Left cardiac atrium (tissue), 4 donors: Measurements from ENCODE around the gene SLIT3. TPM values are rescaled to one million over a fixed set of nuclear protein-coding genes. Genes with fewer than 3 reads are reported as not detected.
A peak's percentile ranks its signal among the peaks of the same experiment; 100 is the strongest.

Experiments used
- ATAC-seq, 2 donors: fragments of 200-7000 bp; cut with Tn5 transposase; one replicate each; pipeline ENCODE4 v1.9.1; 2020; ENCODE audit warnings: mild to moderate bottlenecking in 2 of 2, moderate library complexity in 2 of 2
- DNase-seq: peaks from one replicate; pipeline ENCODE4 v3.0.0-alpha.2; 2020
- intact Hi-C, 2 donors: fragments of 100-400 bp; cut with DNase I; formaldehyde crosslinking; loops; one replicate each; pipeline versions ENCODE4 v1.14.1 to v1.15.1; 2022 to 2023
- total RNA-seq, 2 donors: library from RNA; stranded (reverse); fragmentation: NEBNext Ultra II Directional; extraction: Animal tissue kit (Norgen Biotek cat#: 25700); gene quantifications; one replicate each; pipeline ENCODE4 v1.2.1, GENCODE V29; 2021
- donor health status: DM: no; HTN: yes; CAD: no.
- donor health status: DM: no; HTN: yes; CAD: no; lungs with severe emphysema.
- donor health status: DM: yes; HTN: yes; CAD: no.
- donor health status: Dilated cardiomyopathy.

Gene SLIT3
- total RNA-seq, 2 donors from 2014 or later = 71.1 to 117 TPM

- intact Hi-C loops = no loop called here
- no peak for DNase-seq
- ATAC-seq = no peak
These were observed 442.6 kb downstream of the SLIT3 start for GRCh38 chr5:168858371-168858770.

GRCh38 chr5:168853972-168854371 lies 447.0 kb downstream of the SLIT3 start:
- no peak for ATAC-seq
- intact Hi-C loops = no loop called here
- no peak for DNase-seq

GRCh38 chr5:168852329-168852728 lies 448.6 kb downstream of the SLIT3 start:
- ATAC-seq (no peak), DNase-seq (no peak)
- intact Hi-C loops = no loop called here

- ATAC-seq (peak; percentile 57 to 86), DNase-seq (no peak)
- intact Hi-C loops = no loop called here
These were observed 449.0 kb downstream of the SLIT3 start for GRCh38 chr5:168851902-168852321.

- no peak for ATAC-seq
- no peak for DNase-seq
- intact Hi-C loops = no loop called here
These were observed 450.3 kb downstream of the SLIT3 start for GRCh38 chr5:168850683-168851082.

GRCh38 chr5:168848569-168848968 lies 452.4 kb downstream of the SLIT3 start:
- intact Hi-C loops = no loop called here
- no peak for DNase-seq
- ATAC-seq = no peak

GRCh38 chr5:168847511-168848073 lies 453.3 kb downstream of the SLIT3 start:
- ATAC-seq (no peak), DNase-seq (no peak)
- intact Hi-C loops = no loop called here

- intact Hi-C loops = no loop called here
- ATAC-seq (no peak), DNase-seq (no peak)
These were observed 456.0 kb downstream of the SLIT3 start for GRCh38 chr5:168844922-168845296.

GRCh38 chr5:168844016-168844921 lies 456.7 kb downstream of the SLIT3 start:
- DNase-seq (no peak), ATAC-seq (peak; percentile 58 to 71)
- intact Hi-C loops = no loop called here

GRCh38 chr5:168843277-168844015 lies 457.5 kb downstream of the SLIT3 start:
- DNase-seq = no peak
- ATAC-seq = peak; percentile 55 to 67
- intact Hi-C loops = no loop called here

- intact Hi-C loops = no loop called here
- peak; percentile 70 to 74 for ATAC-seq
- no peak for DNase-seq
These were observed 458.3 kb downstream of the SLIT3 start for GRCh38 chr5:168842571-168843205.

- DNase-seq (no peak), ATAC-seq (no peak)
- intact Hi-C loops = no loop called here
These were observed 463.1 kb downstream of the SLIT3 start for GRCh38 chr5:168837852-168838251.

- intact Hi-C loops = no loop called here
- ATAC-seq (no peak), DNase-seq (no peak)
These were observed 464.2 kb downstream of the SLIT3 start for GRCh38 chr5:168836603-168837231.

GRCh38 chr5:168833936-168834335 lies 467.0 kb downstream of the SLIT3 start:
- intact Hi-C loops = no loop called here
- ATAC-seq (no peak), DNase-seq (no peak)

- intact Hi-C loops = no loop called here
- ATAC-seq = no peak
- no peak for DNase-seq
These were observed 467.6 kb downstream of the SLIT3 start for GRCh38 chr5:168833383-168833782.

- DNase-seq = no peak
- no peak for ATAC-seq
- intact Hi-C loops = no loop called here
These were observed 468.6 kb downstream of the SLIT3 start for GRCh38 chr5:168832308-168832707.

GRCh38 chr5:168831383-168831782 lies 469.6 kb downstream of the SLIT3 start:
- intact Hi-C loops = no loop called here
- ATAC-seq = no peak
- no peak for DNase-seq

- DNase-seq = no peak
- intact Hi-C loops = no loop called here
- peak in 1 of 2 donors; percentile 37 for ATAC-seq
These were observed 470.1 kb downstream of the SLIT3 start for GRCh38 chr5:168830833-168831232.

- DNase-seq (no peak), ATAC-seq (no peak)
- intact Hi-C loops = no loop called here
These were observed 471.0 kb downstream of the SLIT3 start for GRCh38 chr5:168829922-168830417.
